Measurements from ENCODE around the gene C1QTNF12.

GRCh38 chr1:1198423-1199140, 47.9 kb downstream of the C1QTNF12 start:
- TF ChIP-seq CTCF (IDR thresholded peaks at IDR 0.05; ENCODE audit: poor library complexity, severe bottlenecking) (no peak), EP300 (conservative IDR thresholded peaks at IDR 0.05; ENCODE audit: poor library complexity, severe bottlenecking) (no peak), REST (IDR thresholded peaks at IDR 0.05; ENCODE audit: borderline replicate concordance) (no peak), EZH2 (IDR thresholded peaks at IDR 0.05; ENCODE audit: borderline replicate concordance, insufficient read depth, low read length, poor library complexity, severe bottlenecking) (no peak)

Data from neural cell (in vitro differentiated cells).